ENCODE measurements around the gene RFTN1.

RFTN1 gene

DNA sequence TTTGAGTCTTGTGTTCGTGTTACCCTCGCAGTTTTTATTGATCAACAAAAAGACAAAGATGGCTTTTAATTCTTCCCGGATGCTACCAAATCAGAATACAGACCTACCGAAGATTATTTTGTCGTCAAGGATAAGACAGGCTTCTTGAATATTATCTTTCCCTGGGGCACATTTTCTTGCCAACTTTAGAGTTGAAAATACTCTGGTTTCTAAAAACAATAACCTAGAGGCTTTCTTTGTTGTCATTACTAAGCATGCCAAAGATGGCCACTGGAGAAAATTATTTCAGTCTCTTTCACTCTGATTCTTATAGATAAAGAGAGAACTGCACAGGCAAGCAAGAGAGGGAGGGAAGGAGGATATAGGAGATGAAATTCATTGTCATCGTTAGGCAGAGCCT lies 214.6 kb downstream of the RFTN1 start:
- no peak for DNase-seq

GRCh38 chr3:16297997-16298885 lies 215.3 kb downstream of the RFTN1 start:
- no peak for DNase-seq

- no peak for DNase-seq
Measured at GRCh38 chr3:16295298-16295890, 218.1 kb downstream of the RFTN1 start.

GRCh38 chr3:16294844-16295243 lies 218.7 kb downstream of the RFTN1 start:
- no peak for DNase-seq

- DNase-seq: no peak
Measured at GRCh38 chr3:16290827-16291196, 222.7 kb downstream of the RFTN1 start.

DNA sequence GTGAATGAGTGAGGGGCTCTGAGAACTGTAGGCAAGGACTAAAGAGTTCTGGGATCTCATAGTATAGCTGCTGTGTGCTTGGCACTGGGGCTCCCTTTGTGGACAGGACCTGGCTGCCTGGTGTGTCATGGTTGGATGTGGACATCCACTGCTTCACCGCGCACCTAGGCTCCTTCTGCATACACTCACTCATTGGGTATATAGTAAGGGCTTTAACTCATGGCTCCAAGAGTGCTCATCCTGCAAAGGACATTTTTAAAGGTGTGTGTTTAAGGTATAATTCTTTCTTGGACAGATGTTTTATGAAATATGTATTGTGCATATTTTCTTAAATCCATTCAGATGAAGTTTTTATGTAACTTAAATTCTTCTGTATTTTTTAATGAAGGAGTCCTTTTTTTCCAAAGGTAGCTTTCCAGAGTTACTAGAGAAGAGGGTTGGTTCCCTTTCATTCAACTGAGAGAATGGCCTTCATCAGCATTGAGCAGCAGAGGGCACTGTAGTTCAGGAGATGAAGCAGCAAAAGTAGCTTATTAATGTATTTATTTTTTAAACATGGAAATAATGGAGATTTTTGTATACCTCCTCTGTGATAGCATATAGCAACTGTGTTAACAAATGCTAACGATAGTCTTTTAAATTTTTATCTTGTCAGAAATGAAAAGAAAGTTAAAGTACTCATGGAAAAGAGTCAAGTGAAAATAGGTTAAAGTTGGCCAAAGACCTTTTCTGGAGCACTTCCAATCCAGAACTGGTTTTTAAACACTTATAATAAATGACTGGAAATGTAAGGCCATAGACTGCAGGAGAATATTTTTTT lies 223.3 kb downstream of the RFTN1 start:
- peak; percentile 52 for DNase-seq

DNA sequence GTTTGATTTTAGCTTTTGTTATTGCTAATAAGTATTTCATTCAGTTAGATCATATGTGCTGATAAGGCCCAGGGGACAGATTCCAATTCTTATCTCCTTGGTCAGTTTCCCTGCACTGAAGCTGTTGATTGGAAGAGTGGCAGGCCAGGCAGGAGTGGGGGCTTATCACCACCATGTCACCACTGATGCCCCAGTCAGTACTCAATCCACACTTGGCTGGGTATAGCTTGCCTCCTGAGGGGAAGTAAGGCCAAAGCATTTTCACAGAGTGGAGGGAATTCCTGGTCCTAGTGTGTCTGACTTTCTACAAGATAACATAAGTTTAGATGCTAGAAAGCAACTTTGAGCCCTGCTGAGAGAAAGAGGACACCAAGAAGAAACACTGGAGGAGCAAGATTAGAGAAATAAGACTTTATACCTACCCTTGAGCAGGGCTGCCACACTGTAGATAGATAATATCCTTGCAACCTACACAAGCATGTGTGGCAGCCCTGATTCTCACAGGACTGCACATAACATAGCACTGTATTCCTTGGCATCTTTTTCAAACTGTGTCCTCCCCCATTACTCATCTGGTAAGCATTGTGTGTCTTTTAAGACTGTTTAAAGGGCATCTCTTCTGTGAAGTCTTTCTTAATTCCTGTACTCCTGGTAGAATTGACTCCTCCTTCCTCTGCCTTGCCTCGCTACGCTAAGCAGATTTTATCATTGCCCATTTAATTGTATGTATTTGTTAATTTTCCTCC lies 224.2 kb downstream of the RFTN1 start:
- DNase-seq: no peak

DNA sequence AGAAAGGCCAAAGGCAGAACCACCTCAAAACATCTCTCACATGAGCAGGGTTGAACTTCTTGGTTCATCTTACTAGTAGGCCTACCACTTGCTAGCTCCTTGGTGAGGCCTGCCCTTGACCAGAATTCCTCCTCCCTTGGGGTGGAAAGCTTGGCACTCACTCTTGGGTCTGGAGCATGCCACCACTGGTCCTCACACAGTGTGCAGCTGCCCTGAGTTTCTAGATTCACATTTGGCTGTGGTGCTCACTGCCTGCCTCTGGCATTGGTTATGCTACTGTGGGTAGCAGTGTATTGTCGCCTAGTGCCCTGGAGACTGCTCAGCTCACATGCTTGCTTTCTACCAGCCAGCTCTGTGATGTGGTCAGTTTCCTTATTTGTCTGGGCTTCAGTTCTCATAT lies 224.8 kb downstream of the RFTN1 start:
- no peak for DNase-seq

DNA sequence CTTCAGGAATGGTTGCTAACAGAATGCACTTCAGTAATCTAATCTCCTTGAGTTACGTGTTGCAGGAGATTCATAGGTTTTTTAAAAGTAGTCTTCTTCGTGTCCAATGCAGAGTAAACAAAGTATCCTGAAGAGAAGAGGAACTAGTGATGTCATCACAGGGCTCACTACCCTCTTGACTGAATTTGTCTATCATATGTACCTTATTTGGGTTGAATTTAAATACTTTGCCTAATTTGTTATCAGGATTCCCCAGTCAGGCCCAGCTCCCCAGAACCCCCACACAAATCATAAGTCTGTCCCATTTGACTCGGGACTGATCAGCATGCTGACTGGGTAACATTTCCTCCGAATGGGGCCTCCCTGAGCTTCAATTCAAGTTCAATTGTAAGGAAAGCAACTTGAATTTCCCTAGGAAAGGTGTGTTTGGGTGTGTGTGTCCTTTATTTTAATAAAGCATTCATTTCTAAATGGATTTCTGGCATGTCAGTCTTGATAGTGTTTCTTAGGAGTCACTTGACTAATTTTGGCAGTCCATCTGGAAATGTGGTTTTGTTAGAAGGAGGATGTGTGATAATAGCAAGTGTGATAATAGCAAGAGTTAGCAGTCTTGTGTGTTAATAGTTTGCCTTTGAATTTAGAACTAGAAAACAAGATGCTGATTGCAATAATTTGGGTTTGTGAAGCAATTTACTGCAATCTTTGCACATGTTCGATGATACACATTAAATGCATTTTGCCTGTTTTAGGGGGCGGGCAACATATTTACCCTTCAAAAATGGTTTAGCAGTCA lies 226.6 kb downstream of the RFTN1 start:
- no peak for DNase-seq

DNA sequence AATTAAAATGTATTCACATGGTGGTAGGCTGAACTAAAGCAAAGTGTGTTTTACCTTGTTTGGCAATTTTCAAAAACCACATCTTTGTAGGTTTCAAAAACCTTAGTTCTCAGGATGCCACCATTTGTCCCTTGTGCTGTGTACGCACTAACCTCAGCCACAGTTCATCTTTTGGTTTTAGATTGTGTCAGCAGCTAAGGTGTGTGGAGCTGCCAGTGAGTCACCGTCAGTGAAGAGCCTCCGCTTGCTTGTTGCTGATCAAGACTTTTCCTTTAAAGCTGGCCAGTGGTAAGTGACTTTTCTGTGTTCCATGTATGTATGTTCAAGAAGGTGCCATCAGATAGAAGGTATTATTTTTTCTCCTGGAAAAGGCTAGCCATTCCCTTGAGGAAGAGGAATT lies 227.3 kb downstream of the RFTN1 start:
- peak; percentile 64 for DNase-seq

GRCh38 chr3:16284633-16285032 lies 228.9 kb downstream of the RFTN1 start:
- DNase-seq: no peak

- DNase-seq: no peak
Measured at GRCh38 chr3:16280671-16281070, 232.8 kb downstream of the RFTN1 start.

- DNase-seq: no peak
Measured at GRCh38 chr3:16279010-16279801, 234.3 kb downstream of the RFTN1 start.

- DNase-seq: no peak
Measured at GRCh38 chr3:16277471-16277870, 236.0 kb downstream of the RFTN1 start.

GRCh38 chr3:16273867-16274266 lies 239.6 kb downstream of the RFTN1 start:
- DNase-seq: no peak

DNA sequence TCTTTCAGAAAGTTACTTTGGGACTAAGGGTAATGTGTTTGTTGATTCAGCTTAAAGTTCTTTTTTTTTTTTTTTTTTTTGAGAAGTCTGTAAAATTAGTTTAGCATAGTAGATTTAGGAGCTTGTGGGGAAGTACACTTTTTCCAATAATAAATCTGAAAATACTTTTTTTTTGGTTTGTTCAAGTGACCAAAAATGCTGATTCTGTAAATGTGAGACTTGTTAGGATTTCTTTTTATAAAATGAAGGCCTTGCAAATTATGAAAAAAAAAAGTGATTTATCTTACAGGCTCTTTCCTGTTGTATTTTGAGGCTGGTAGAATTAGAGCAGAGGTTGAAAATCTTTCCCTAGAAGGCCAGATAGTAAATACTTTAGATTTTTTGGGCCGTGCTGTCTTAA lies 240.9 kb downstream of the RFTN1 start:
- no peak for DNase-seq

DNA sequence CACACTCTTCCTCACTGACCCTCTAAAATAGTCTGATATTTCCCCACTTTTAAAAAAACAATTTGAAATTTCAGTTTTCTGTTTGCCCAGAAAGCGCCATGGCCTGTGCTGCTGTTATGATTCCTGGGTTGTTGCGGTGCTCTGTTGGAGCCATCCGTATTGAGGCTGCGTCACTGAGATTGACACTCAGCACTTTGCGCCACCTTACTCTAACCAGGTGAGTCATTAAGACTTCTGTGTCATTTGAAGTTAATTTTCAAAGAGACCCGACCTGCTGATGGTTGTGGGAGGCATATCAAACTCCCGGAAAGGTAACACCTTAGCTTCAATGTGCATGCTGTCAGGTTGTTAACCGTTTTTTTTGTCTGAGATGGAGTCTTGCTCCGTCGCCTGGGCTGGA lies 242.6 kb downstream of the RFTN1 start:
- DNase-seq: no peak

DNA sequence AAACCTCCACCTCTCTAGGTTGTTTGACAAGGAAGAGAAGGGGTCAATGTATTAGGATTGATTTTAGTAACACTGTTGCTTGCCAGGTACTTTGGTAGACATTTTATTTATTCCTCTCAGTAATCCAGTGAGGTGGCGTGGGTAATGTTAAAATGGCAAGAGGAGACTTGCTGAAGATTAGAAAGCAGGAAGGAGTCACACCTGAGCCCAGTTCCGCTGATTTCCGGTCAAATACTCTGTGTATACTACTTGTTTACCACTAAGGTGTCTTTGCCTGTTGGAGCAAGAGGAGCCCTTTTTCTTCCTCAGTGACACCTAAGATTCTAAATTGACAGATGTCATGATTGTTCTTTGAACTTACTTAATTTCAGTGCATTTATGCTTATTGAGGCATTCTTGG lies 246.8 kb downstream of the RFTN1 start:
- DNase-seq: no peak
